Prostate gland (tissue), 2 donors: Measurements from ENCODE around the gene TNFRSF12A. TPM values are rescaled to one million over a fixed set of nuclear protein-coding genes. Genes with fewer than 3 reads are reported as not detected.
"Not testable (repeated sequence)": the region's sequence is repeated elsewhere in the genome, so short reads cannot be mapped to it uniquely, and the experiment has no call there.

Experiments used
- DNase-seq: peaks from one replicate; pipeline ENCODE4 v3.0.0-alpha.2; 2019; ENCODE audit warnings: low spot score
- H3K27ac ChIP-seq, 2 donors: fragments of 200-600 bp; sonication (generic); 2 replicates each; pipeline ENCODE4 v1.5.1; 2017 to 2019
- H3K27me3 ChIP-seq: fragments of 200-600 bp; sonication (generic); replicated peaks from 2 replicates; pipeline ENCODE4 v1.5.1; 2019; ENCODE audit not compliant: insufficient read depth
- H3K36me3 ChIP-seq, 2 donors: fragments of 200-600 bp; sonication (generic); 1 replicate in 1 of 2; 2 replicates in 1 of 2; pipeline versions ENCODE4 v1.5.1 to v1.8.1; 2017 to 2019
- H3K4me1 ChIP-seq: fragments of 200-600 bp; sonication (generic); replicated peaks from 2 replicates; pipeline ENCODE4 v1.5.1; 2019
- H3K4me3 ChIP-seq, 2 donors: fragments of 200-600 bp; sonication (generic); 2 replicates each; pipeline ENCODE4 v1.5.1; 2017 to 2019
- H3K9me3 ChIP-seq: fragments of 200-600 bp; sonication (generic); 2 replicates; pipeline ENCODE4 v1.5.1; 2017
- POLR2A ChIP-seq: fragments of 450-650 bp; IDR thresholded peaks from one replicate; pipeline ENCODE4 v1.6.1; 2016; ENCODE audit warnings: antibody characterized with exemption, mild to moderate bottlenecking
- POLR2AphosphoS5 ChIP-seq: sonication (generic); formaldehyde crosslinking; IDR thresholded peaks from one replicate; pipeline ENCODE4 v1.6.1; 2017; ENCODE audit warnings: antibody characterized with exemption
- WGBS: methylation state at CpG from one replicate; pipeline ENCODE4 v1.1.5; 2018; 5-methylcytosine and 5-hydroxymethylcytosine counted together
- intact Hi-C: fragments of 100-400 bp; cut with DNase I; formaldehyde crosslinking; loops from one replicate; pipeline ENCODE4 v1.14.2; 2022
- total RNA-seq, 2 donors: library from RNA; depleted of rRNA; stranded (reverse); fragments of >200 nt; gene quantifications; one replicate each; pipeline ENCODE4 v1.1.0, GENCODE V29; 2016
- TF ChIP-seq, protein P1 (sequence below), 4 experiments: fragments of 200-600 bp in 2 of 4; fragments of 450-650 bp in 2 of 4; sonication (generic) in 2 of 4; IDR thresholded peaks; 1 replicate in 3 of 4; 2 replicates in 1 of 4; pipeline ENCODE4 v1.5.1; 2016 to 2019; ENCODE audit warnings: antibody characterized with exemption in 4 of 4, mild to moderate bottlenecking in 2 of 4, moderate library complexity in 2 of 4

The TNFRSF12A gene
- total RNA-seq, 2 donors from 2014 or later, result 57.4 to 59.0 TPM

- intact Hi-C loops, result no loop called here
- Histone ChIP-seq H3K4me3 (peak overlapping the region; percentile 6 to 7), H3K27ac (peak overlapping the region; percentile 40 to 50), H3K9me3 (no peaks in the 10 kb centered on the region), H3K4me1 (no peaks in the 10 kb centered on the region), H3K36me3 (no peaks in the 10 kb centered on the region), H3K27me3 (no peaks in the 10 kb centered on the region)
- no peak for DNase-seq
- TF ChIP-seq, protein P1, sequence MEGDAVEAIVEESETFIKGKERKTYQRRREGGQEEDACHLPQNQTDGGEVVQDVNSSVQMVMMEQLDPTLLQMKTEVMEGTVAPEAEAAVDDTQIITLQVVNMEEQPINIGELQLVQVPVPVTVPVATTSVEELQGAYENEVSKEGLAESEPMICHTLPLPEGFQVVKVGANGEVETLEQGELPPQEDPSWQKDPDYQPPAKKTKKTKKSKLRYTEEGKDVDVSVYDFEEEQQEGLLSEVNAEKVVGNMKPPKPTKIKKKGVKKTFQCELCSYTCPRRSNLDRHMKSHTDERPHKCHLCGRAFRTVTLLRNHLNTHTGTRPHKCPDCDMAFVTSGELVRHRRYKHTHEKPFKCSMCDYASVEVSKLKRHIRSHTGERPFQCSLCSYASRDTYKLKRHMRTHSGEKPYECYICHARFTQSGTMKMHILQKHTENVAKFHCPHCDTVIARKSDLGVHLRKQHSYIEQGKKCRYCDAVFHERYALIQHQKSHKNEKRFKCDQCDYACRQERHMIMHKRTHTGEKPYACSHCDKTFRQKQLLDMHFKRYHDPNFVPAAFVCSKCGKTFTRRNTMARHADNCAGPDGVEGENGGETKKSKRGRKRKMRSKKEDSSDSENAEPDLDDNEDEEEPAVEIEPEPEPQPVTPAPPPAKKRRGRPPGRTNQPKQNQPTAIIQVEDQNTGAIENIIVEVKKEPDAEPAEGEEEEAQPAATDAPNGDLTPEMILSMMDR (IDR thresholded peaks at IDR 0.05), result no peak
- TF ChIP-seq POLR2A (no peak), POLR2AphosphoS5 (no peak)
- WGBS, result 64% methylated on average over 26 of the region's 26 CpGs
Observed at GRCh38 chr16:3065742-3066439, 45.7 kb downstream of the TNFRSF12A start.

GRCh38 chr16:3066440-3066748 is 46.2 kb downstream of the TNFRSF12A start:
- H3K27ac ChIP-seq, result peak overlapping the region in 1 of 2 donors; percentile 40
- H3K4me3 ChIP-seq, result peak overlapping the region; percentile 6 to 7

DNA sequence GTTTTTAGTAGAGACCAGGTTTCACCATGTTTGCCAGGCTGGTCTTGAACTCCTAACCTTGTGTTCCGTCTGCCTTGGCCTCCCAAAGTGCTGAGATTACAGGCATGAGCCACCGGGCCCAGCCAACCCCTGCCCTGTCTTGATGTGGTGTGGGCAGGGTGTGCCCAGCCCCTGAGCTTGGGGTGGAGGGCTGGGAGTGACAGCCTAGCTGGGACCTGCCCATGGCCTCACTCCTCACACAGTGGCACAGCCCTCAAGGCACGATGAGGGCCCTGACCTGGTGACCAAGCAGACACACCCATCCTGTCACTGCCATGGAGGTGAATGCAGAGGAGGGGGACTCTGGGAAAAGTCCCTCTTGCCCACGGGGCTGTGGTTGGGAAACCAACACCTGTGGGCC is 48.3 kb downstream of the TNFRSF12A start:
- intact Hi-C loops, result no loop called here
- no peak for TF ChIP-seq POLR2AphosphoS5
- TF ChIP-seq, protein P1 (IDR thresholded peaks at IDR 0.05), result no peak
- no peak for TF ChIP-seq POLR2A
- H3K4me1 ChIP-seq, result no peaks in the 10 kb centered on the region
- no peak overlapping the region for H3K27ac ChIP-seq
- no peaks in the 10 kb centered on the region for H3K36me3 ChIP-seq
- H3K27me3 ChIP-seq, result no peaks in the 10 kb centered on the region
- H3K9me3 ChIP-seq, result no peaks in the 10 kb centered on the region
- H3K4me3 ChIP-seq, result no peak overlapping the region
- no peak for DNase-seq
- WGBS, result 57% methylated on average over 4 of the region's 4 CpGs

More at GRCh38 chr16:3066440-3066748, 46.2 kb downstream of the TNFRSF12A start:
- intact Hi-C loops, result no loop called here
- TF ChIP-seq POLR2AphosphoS5 (no peak), POLR2A (no peak)
- TF ChIP-seq, protein P1 (IDR thresholded peaks at IDR 0.05), result no peak
- Histone ChIP-seq H3K27me3 (no peaks in the 10 kb centered on the region), H3K9me3 (no peaks in the 10 kb centered on the region), H3K4me1 (no peaks in the 10 kb centered on the region), H3K36me3 (no peaks in the 10 kb centered on the region)
- no peak for DNase-seq
- WGBS, result 88% methylated on average over 7 of the region's 7 CpGs

GRCh38 chr16:3069146-3069545 is 49.0 kb downstream of the TNFRSF12A start:
- H3K36me3 ChIP-seq, DNase-seq, intact Hi-C loops, H3K9me3 ChIP-seq, H3K27me3 ChIP-seq, H3K27ac ChIP-seq, H3K4me3 ChIP-seq, H3K4me1 ChIP-seq: not testable (repeated sequence)
- 84% methylated on average over 10 of the region's 11 CpGs for WGBS

GRCh38 chr16:3070608-3071111 is 50.5 kb downstream of the TNFRSF12A start:
- H3K4me3 ChIP-seq, result no peak overlapping the region
- no peaks in the 10 kb centered on the region for H3K9me3 ChIP-seq
- no peaks in the 10 kb centered on the region for H3K36me3 ChIP-seq
- H3K27me3 ChIP-seq, result no peaks in the 10 kb centered on the region
- WGBS, result 87% methylated on average over 9 of the region's 9 CpGs
- no peak for DNase-seq
- intact Hi-C loops, result no loop called here
- no peak for TF ChIP-seq POLR2AphosphoS5
- H3K27ac ChIP-seq, result no peak overlapping the region
- H3K4me1 ChIP-seq, result no peaks in the 10 kb centered on the region

DNA sequence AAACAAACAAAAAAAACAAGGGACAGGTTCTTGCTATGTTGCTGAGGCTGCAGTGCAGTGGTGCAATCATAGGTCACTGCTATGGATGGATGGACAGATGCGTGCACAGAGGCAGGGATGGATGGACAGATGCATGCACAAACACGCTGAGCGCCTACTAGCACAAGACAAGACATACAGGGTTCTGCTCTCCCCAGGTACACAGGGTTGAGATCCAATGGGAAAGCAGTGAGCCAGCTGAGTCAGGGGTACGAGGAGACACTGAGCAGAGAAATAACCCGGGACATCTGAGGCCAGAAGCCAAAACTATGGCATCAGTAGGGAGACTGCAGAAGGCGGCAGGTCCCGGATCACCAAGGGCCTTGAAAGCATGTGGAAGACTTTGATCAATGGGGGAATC is 51.5 kb downstream of the TNFRSF12A start:
- no peaks in the 10 kb centered on the region for H3K4me1 ChIP-seq
- H3K27me3 ChIP-seq, result no peaks in the 10 kb centered on the region
- TF ChIP-seq, protein P1 (IDR thresholded peaks at IDR 0.05), result no peak
- TF ChIP-seq POLR2AphosphoS5 (no peak), POLR2A (no peak)
- H3K27ac ChIP-seq, result no peak overlapping the region
- WGBS, result 86% methylated on average over 7 of the region's 7 CpGs
- DNase-seq, result no peak
- intact Hi-C loops, result no loop called here
- H3K4me3 ChIP-seq, result no peak overlapping the region
- H3K9me3 ChIP-seq, result no peaks in the 10 kb centered on the region
- H3K36me3 ChIP-seq, result no peaks in the 10 kb centered on the region
